ENCODE measurements around the gene NFE2L3. TPM values are rescaled to one million over a fixed set of nuclear protein-coding genes. Genes with fewer than 3 reads are reported as not detected.
A peak's percentile ranks its signal among the peaks of the same experiment; 100 is the strongest.
"Not testable (repeated sequence)": the region's sequence is repeated elsewhere in the genome, so short reads cannot be mapped to it uniquely, and the experiment has no call there.

The NFE2L3 gene
- total RNA-seq, 2 experiments from 2014 or later: 10.0 to 10.3 TPM

GRCh38 chr7:26152782-26153240 lies 813 bp downstream of the NFE2L3 start:
- peak; percentile 72 for DNase-seq
- H3K36me3 Mint-ChIP-seq, H3K27me3 Mint-ChIP-seq, H3K9me3 Mint-ChIP-seq: not testable (repeated sequence)
- H3K27ac Mint-ChIP-seq: peak overlapping the region; percentile 89
- peak overlapping the region; percentile 92 for H3K4me3 Mint-ChIP-seq
- ATAC-seq (ENCODE audit: low read depth): peak; percentile 38
- POLR2A ChIA-PET: interaction anchor here (1.1 to 2.7 kb wide), 12 partner anchors 8 to 60 kb away, joined by 3 to 47 read pairs (median 9); partner anchors contain the start of genes CBX3 and HNRNPA2B1
- H3K4me1 Mint-ChIP-seq: peaks cover 55% of the 10 kb centered on the region

- H3K36me3 Mint-ChIP-seq: no peaks in the 10 kb centered on the region
- no peaks in the 10 kb centered on the region for H3K27me3 Mint-ChIP-seq
- peak overlapping the region; percentile 89 for H3K27ac Mint-ChIP-seq
- DNase-seq (no peak), ATAC-seq (ENCODE audit: low read depth) (no peak)
- peak overlapping the region; percentile 92 for H3K4me3 Mint-ChIP-seq
- H3K4me1 Mint-ChIP-seq: peaks cover 60% of the 10 kb centered on the region
- no peaks in the 10 kb centered on the region for H3K9me3 Mint-ChIP-seq
- POLR2A ChIA-PET: interaction anchor here (1.9 to 2.2 kb wide), 2 partner anchors 44 to 55 kb away, joined by 15 to 18 read pairs; no protein-coding TSS in a partner anchor
These were observed 1.3 kb downstream of the NFE2L3 start for GRCh38 chr7:26153241-26153822.

GRCh38 chr7:26153823-26154783 lies 2.1 kb downstream of the NFE2L3 start:
- Mint-ChIP-seq H3K9me3 (no peaks in the 10 kb centered on the region), H3K36me3 (peaks cover 2% of the 10 kb centered on the region), H3K4me1 (peaks cover 65% of the 10 kb centered on the region), H3K27ac (peak overlapping the region; percentile 89), H3K4me3 (peak overlapping the region; percentile 92), H3K27me3 (no peaks in the 10 kb centered on the region)
- DNase-seq (no peak), ATAC-seq (ENCODE audit: low read depth) (no peak)
- POLR2A ChIA-PET: interaction anchor here (1.2 to 4.4 kb wide), 3 partner anchors 13 to 44 kb away, joined by 7 to 32 read pairs (median 29); partner anchors contain the start of gene HNRNPA2B1

GRCh38 chr7:26155531-26156375 lies 3.8 kb downstream of the NFE2L3 start:
- peaks cover 6% of the 10 kb centered on the region for H3K36me3 Mint-ChIP-seq
- H3K9me3 Mint-ChIP-seq: no peaks in the 10 kb centered on the region
- DNase-seq: no peak
- POLR2A ChIA-PET: interaction anchor here (0.9 to 4.4 kb wide), 6 partner anchors 11 to 46 kb away, joined by 3 to 32 read pairs (median 6); partner anchors contain the start of genes CBX3 and HNRNPA2B1
- peaks cover 67% of the 10 kb centered on the region for H3K4me1 Mint-ChIP-seq
- no peak for ATAC-seq (ENCODE audit: low read depth)
- H3K27ac Mint-ChIP-seq: peak overlapping the region; percentile 84
- no peaks in the 10 kb centered on the region for H3K27me3 Mint-ChIP-seq
- peak overlapping the region; percentile 73 for H3K4me3 Mint-ChIP-seq

- H3K27ac Mint-ChIP-seq: peak overlapping the region; percentile 84
- ATAC-seq (ENCODE audit: low read depth): no peak
- H3K4me1 Mint-ChIP-seq: peaks cover 63% of the 10 kb centered on the region
- no peak for DNase-seq
- H3K36me3 Mint-ChIP-seq: peaks cover 6% of the 10 kb centered on the region
- H3K9me3 Mint-ChIP-seq: no peaks in the 10 kb centered on the region
- peak overlapping the region; percentile 73 for H3K4me3 Mint-ChIP-seq
- H3K27me3 Mint-ChIP-seq: no peaks in the 10 kb centered on the region
- POLR2A ChIA-PET: interaction anchor here (0.9 to 4.4 kb wide), 7 partner anchors 10 to 45 kb away, joined by 3 to 32 read pairs (median 4); partner anchors contain the start of genes CBX3 and HNRNPA2B1
These were observed 4.7 kb downstream of the NFE2L3 start for GRCh38 chr7:26156451-26157420.

- POLR2A ChIA-PET: interaction anchor here (1.0 to 4.4 kb wide), 4 partner anchors 10 to 67 kb away, joined by 3 to 29 read pairs (median 4); partner anchors contain the start of genes CBX3 and HNRNPA2B1
- no peak overlapping the region for H3K4me3 Mint-ChIP-seq
- no peak for DNase-seq
- H3K27me3 Mint-ChIP-seq: no peaks in the 10 kb centered on the region
- H3K4me1 Mint-ChIP-seq: peaks cover 67% of the 10 kb centered on the region
- H3K27ac Mint-ChIP-seq: no peak overlapping the region
- peaks cover 6% of the 10 kb centered on the region for H3K36me3 Mint-ChIP-seq
- no peaks in the 10 kb centered on the region for H3K9me3 Mint-ChIP-seq
- no peak for ATAC-seq (ENCODE audit: low read depth)
These were observed 5.6 kb downstream of the NFE2L3 start for GRCh38 chr7:26157520-26158105.

GRCh38 chr7:26159243-26159642 lies 7.2 kb downstream of the NFE2L3 start:
- H3K4me1 Mint-ChIP-seq: peaks cover 58% of the 10 kb centered on the region
- DNase-seq: no peak
- H3K27ac Mint-ChIP-seq: no peak overlapping the region
- H3K4me3 Mint-ChIP-seq: no peak overlapping the region
- no peak for ATAC-seq (ENCODE audit: low read depth)
- POLR2A ChIA-PET: interaction anchor here (1.2 kb wide), 1 partner anchor 29 kb away, joined by 3 read pairs; no protein-coding TSS in a partner anchor
- peaks cover 14% of the 10 kb centered on the region for H3K36me3 Mint-ChIP-seq
- no peaks in the 10 kb centered on the region for H3K27me3 Mint-ChIP-seq
- H3K9me3 Mint-ChIP-seq: no peaks in the 10 kb centered on the region

GRCh38 chr7:26160896-26161295 lies 8.9 kb downstream of the NFE2L3 start:
- H3K27ac Mint-ChIP-seq: no peak overlapping the region
- POLR2A ChIA-PET: interaction anchor here (0.6 to 1.6 kb wide), 4 partner anchors 9 to 262 kb away, joined by 5 to 8 read pairs (median 6); partner anchors contain the start of gene NFE2L3
- H3K4me3 Mint-ChIP-seq: no peak overlapping the region
- ATAC-seq (ENCODE audit: low read depth): no peak
- peaks cover 43% of the 10 kb centered on the region for H3K4me1 Mint-ChIP-seq
- no peak for DNase-seq
- H3K36me3 Mint-ChIP-seq: peaks cover 14% of the 10 kb centered on the region
- no peaks in the 10 kb centered on the region for H3K27me3 Mint-ChIP-seq
- H3K9me3 Mint-ChIP-seq: no peaks in the 10 kb centered on the region

- Mint-ChIP-seq H3K4me3 (no peak overlapping the region), H3K9me3 (no peaks in the 10 kb centered on the region), H3K27ac (no peak overlapping the region), H3K36me3 (peaks cover 14% of the 10 kb centered on the region), H3K27me3 (no peaks in the 10 kb centered on the region), H3K4me1 (peaks cover 42% of the 10 kb centered on the region)
- POLR2A ChIA-PET: no interaction called here
- ATAC-seq (ENCODE audit: low read depth) (no peak), DNase-seq (no peak)
These were observed 10.4 kb downstream of the NFE2L3 start for GRCh38 chr7:26162431-26162830.

- H3K27ac Mint-ChIP-seq; POLR2A ChIA-PET; H3K27me3 Mint-ChIP-seq; ATAC-seq (ENCODE audit: low read depth); DNase-seq; H3K4me3 Mint-ChIP-seq; H3K9me3 Mint-ChIP-seq: not testable (repeated sequence)
- Mint-ChIP-seq H3K36me3 (peaks cover 17% of the 10 kb centered on the region), H3K4me1 (peaks cover 35% of the 10 kb centered on the region)
These were observed 11.8 kb downstream of the NFE2L3 start for GRCh38 chr7:26163804-26164203.

GRCh38 chr7:26165950-26166683 lies 14.1 kb downstream of the NFE2L3 start:
- H3K9me3 Mint-ChIP-seq: no peaks in the 10 kb centered on the region
- peaks cover 30% of the 10 kb centered on the region for H3K4me1 Mint-ChIP-seq
- H3K27ac Mint-ChIP-seq: no peak overlapping the region
- POLR2A ChIA-PET: interaction anchor here (0.8 to 2.5 kb wide), 8 partner anchors 11 to 36 kb away, joined by 3 to 11 read pairs (median 6); partner anchors contain the start of genes CBX3 and NFE2L3
- H3K36me3 Mint-ChIP-seq: peaks cover 14% of the 10 kb centered on the region
- DNase-seq: no peak
- no peak for ATAC-seq (ENCODE audit: low read depth)
- H3K27me3 Mint-ChIP-seq: no peaks in the 10 kb centered on the region
- H3K4me3 Mint-ChIP-seq: no peak overlapping the region
